ENCODE measurements around the gene CLEC16A.
A peak's percentile ranks its signal among the peaks of the same experiment; 100 is the strongest.

CLEC16A gene

DNA sequence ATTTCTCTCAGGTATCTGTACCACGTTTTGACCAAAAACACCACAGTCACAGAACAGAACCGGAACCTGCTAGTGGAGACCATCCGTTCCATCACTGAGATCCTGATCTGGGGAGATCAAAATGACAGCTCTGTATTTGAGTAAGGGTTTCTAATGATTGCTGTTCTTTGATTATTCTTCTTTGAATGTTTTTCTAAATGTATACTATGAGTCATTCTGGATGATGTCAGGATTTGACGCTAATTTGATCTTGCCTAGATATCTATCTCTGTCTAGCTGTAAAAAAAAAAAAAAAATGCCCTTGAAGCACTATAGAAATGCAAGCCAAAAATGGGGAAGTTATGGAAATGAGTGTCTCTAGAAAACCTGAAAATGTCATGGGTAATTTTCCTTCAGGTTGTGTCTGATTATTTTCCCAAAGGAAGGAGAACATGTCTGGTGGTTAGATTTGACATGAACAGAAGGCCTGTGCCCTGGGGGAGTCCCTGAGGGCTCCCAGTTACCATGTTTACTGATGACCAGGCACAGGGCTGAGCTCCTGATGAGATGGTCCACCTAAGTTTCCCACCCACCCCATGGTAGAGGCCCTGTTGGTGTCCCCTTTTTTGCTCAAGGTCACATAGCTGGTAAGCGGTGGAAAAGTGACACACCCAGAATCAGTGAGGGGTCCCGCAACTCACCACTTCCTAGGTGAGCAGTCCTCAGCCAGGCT lies 13.6 kb downstream of the CLEC16A start:
- H3K27me3 ChIP-seq (ENCODE audit: insufficient read depth, low read length, poor library complexity): no peaks in the 10 kb centered on the region
- no peaks in the 10 kb centered on the region for H3K36me3 ChIP-seq (ENCODE audit: control insufficient read depth, insufficient read depth, low read length)
- peaks cover 4% of the 10 kb centered on the region for H3K79me2 ChIP-seq (ENCODE audit: control insufficient read depth, insufficient read depth, low read length)
- no peak overlapping the region for H4K8ac ChIP-seq (ENCODE audit: low read depth, low read length)
- H2AK5ac ChIP-seq (ENCODE audit: low read length): no peak overlapping the region
- no peak overlapping the region for H3K56ac ChIP-seq (ENCODE audit: low read length)
- H3K4me1 ChIP-seq (ENCODE audit: control insufficient read depth, low read depth, low read length): no peaks in the 10 kb centered on the region
- WGBS (ENCODE audit: extremely low coverage, insufficient coverage, low lambda C conversion rate): no CpG with 5 or more reads among the region's 6 CpGs
- H3K79me1 ChIP-seq (ENCODE audit: low read length): peaks cover 11% of the 10 kb centered on the region
- no peak overlapping the region for H2BK5ac ChIP-seq (ENCODE audit: low read length)
- no peak overlapping the region for H3K4me2 ChIP-seq (ENCODE audit: low read length)
- H3K23ac ChIP-seq (ENCODE audit: low read length): no peak overlapping the region
- no peak overlapping the region for H2BK15ac ChIP-seq (replicated peaks; ENCODE audit: low read depth)
- H2BK120ac ChIP-seq (ENCODE audit: low read depth, low read length): no peak overlapping the region
- no peak overlapping the region for H4K5ac ChIP-seq (ENCODE audit: low read length)
- H3K9ac ChIP-seq (ENCODE audit: low read length): no peak overlapping the region
- H3K4ac ChIP-seq (ENCODE audit: low read depth, low read length): no peak overlapping the region
- DNase-seq: no peak
- H3K4me3 ChIP-seq (ENCODE audit: low read length): no peak overlapping the region
- H3K27ac ChIP-seq (ENCODE audit: low read depth, low read length): no peak overlapping the region
- H3K18ac ChIP-seq (ENCODE audit: low read length): no peak overlapping the region

DNA sequence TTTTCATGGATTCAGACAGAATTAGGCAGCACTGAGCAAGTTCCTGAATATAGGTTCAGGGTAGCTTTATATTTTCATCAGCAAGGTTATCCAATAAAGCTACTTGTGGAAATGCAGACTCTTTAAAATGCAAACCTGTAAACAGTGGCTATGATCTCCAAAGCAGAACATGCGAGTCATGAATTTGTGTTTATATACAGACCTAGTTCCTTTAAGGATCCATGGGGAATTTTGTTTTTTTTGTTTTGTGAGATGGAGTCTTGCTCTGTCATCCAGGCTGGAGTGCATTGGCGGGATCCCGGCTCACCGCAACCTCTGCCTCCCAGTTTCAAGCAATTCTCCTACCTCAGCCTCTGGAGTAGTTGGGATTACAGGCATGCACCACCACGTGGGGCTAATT lies 14.8 kb downstream of the CLEC16A start:
- Histone ChIP-seq H3K4me1 (ENCODE audit: control insufficient read depth, low read depth, low read length) (no peaks in the 10 kb centered on the region), H3K23ac (ENCODE audit: low read length) (no peak overlapping the region), H2AK5ac (ENCODE audit: low read length) (no peak overlapping the region), H3K36me3 (ENCODE audit: control insufficient read depth, insufficient read depth, low read length) (no peaks in the 10 kb centered on the region), H3K27ac (ENCODE audit: low read depth, low read length) (no peak overlapping the region), H2BK120ac (ENCODE audit: low read depth, low read length) (no peak overlapping the region), H3K4ac (ENCODE audit: low read depth, low read length) (no peak overlapping the region), H3K56ac (ENCODE audit: low read length) (no peak overlapping the region), H3K27me3 (ENCODE audit: insufficient read depth, low read length, poor library complexity) (no peaks in the 10 kb centered on the region), H3K9ac (ENCODE audit: low read length) (no peak overlapping the region), H4K5ac (ENCODE audit: low read length) (no peak overlapping the region), H2BK5ac (ENCODE audit: low read length) (no peak overlapping the region), H3K18ac (ENCODE audit: low read length) (no peak overlapping the region), H3K4me2 (ENCODE audit: low read length) (no peak overlapping the region), H3K4me3 (ENCODE audit: low read length) (no peak overlapping the region), H3K79me1 (ENCODE audit: low read length) (peaks cover 11% of the 10 kb centered on the region), H3K79me2 (ENCODE audit: control insufficient read depth, insufficient read depth, low read length) (peaks cover 4% of the 10 kb centered on the region), H4K8ac (ENCODE audit: low read depth, low read length) (no peak overlapping the region), H2BK15ac (replicated peaks; ENCODE audit: low read depth) (no peak overlapping the region)
- DNase-seq: no peak
- no CpG with 5 or more reads among the region's 5 CpGs for WGBS (ENCODE audit: extremely low coverage, insufficient coverage, low lambda C conversion rate)

DNA sequence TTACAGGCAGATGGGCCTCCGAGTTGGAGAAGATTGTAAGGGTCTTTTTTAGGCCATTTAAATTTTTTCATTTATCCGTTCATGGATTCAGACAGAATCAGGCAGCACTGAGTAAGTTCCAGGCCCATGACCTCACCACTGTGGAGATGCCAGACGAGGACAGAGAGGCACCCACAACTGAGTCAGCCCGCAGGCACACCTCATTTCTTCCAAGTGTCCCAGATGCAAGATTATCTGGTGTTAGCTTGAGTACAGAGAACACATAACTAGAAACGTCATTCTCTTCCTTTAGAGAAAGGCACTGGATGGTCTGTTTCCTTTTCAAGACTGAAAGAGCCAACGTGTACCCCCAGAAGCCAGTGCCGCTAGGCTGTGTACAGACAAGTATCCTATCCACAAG lies 16.9 kb downstream of the CLEC16A start:
- no peak overlapping the region for H3K56ac ChIP-seq (ENCODE audit: low read length)
- no peaks in the 10 kb centered on the region for H3K27me3 ChIP-seq (ENCODE audit: insufficient read depth, low read length, poor library complexity)
- DNase-seq: peak; percentile 38
- no peak overlapping the region for H3K4me2 ChIP-seq (ENCODE audit: low read length)
- H2BK120ac ChIP-seq (ENCODE audit: low read depth, low read length): no peak overlapping the region
- no peak overlapping the region for H2BK15ac ChIP-seq (replicated peaks; ENCODE audit: low read depth)
- H2BK5ac ChIP-seq (ENCODE audit: low read length): no peak overlapping the region
- H3K4ac ChIP-seq (ENCODE audit: low read depth, low read length): no peak overlapping the region
- no peak overlapping the region for H3K18ac ChIP-seq (ENCODE audit: low read length)
- no peak overlapping the region for H3K4me3 ChIP-seq (ENCODE audit: low read length)
- H2AK5ac ChIP-seq (ENCODE audit: low read length): no peak overlapping the region
- no peaks in the 10 kb centered on the region for H3K4me1 ChIP-seq (ENCODE audit: control insufficient read depth, low read depth, low read length)
- H3K79me1 ChIP-seq (ENCODE audit: low read length): peaks cover 3% of the 10 kb centered on the region
- H3K9ac ChIP-seq (ENCODE audit: low read length): no peak overlapping the region
- no CpG with 5 or more reads among the region's 7 CpGs for whole genome bisulfite sequencing (ENCODE audit: extremely low coverage, insufficient coverage, low lambda C conversion rate)
- H3K79me2 ChIP-seq (ENCODE audit: control insufficient read depth, insufficient read depth, low read length): no peaks in the 10 kb centered on the region
- no peaks in the 10 kb centered on the region for H3K36me3 ChIP-seq (ENCODE audit: control insufficient read depth, insufficient read depth, low read length)
- no peak overlapping the region for H3K23ac ChIP-seq (ENCODE audit: low read length)
- no peak overlapping the region for H3K27ac ChIP-seq (ENCODE audit: low read depth, low read length)
- no peak overlapping the region for H4K5ac ChIP-seq (ENCODE audit: low read length)
- H4K8ac ChIP-seq (ENCODE audit: low read depth, low read length): no peak overlapping the region

DNA sequence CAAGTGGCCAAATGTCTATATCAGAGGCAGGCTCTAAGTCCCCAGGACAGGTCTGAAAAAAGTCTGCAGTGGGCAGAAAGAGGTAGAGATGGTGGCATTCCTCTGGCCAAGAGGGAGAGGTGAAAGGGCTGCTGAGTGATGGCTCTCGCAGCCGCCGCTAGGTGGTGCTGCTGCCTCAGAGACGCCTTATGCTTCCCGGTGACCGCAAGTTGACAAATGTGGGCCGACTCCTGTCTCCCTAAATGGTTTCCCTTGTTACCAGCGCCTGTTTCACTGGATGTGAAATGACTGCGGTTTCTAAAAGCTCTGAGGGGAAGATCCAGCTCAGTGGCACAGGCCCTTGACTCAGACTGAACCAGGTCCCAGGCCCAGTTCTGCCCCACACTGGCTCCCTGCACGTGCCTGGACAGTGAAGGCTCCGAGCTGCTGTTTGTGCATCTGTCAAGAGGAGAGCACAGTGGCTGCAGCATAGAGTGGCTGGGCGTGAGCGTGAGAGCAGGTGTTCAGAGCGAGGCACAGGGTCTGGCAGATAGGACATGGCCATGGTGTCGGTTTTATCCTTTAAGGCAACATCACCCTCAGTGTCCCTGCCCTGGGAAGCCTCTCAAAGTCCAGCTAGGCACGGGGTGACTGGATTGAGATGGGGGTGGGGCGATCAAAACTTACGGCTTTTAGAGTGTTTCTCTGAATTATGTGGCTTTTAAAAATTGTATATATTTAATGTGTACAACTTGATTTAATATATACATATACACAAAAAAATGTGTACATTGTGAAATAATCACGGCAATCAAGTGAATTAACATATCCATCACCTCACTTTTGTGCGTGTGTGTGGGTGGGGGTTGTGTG lies 19.9 kb downstream of the CLEC16A start:
- no peak overlapping the region for H4K5ac ChIP-seq (ENCODE audit: low read length)
- H3K36me3 ChIP-seq (ENCODE audit: control insufficient read depth, insufficient read depth, low read length): no peaks in the 10 kb centered on the region
- no peak overlapping the region for H3K18ac ChIP-seq (ENCODE audit: low read length)
- peak overlapping the region; percentile 15 for H3K9ac ChIP-seq (ENCODE audit: low read length)
- no peak overlapping the region for H2BK120ac ChIP-seq (ENCODE audit: low read depth, low read length)
- no peak overlapping the region for H3K27ac ChIP-seq (ENCODE audit: low read depth, low read length)
- H3K23ac ChIP-seq (ENCODE audit: low read length): no peak overlapping the region
- no peak overlapping the region for H3K4ac ChIP-seq (ENCODE audit: low read depth, low read length)
- H3K27me3 ChIP-seq (ENCODE audit: insufficient read depth, low read length, poor library complexity): no peaks in the 10 kb centered on the region
- H3K4me2 ChIP-seq (ENCODE audit: low read length): no peak overlapping the region
- H3K56ac ChIP-seq (ENCODE audit: low read length): peak overlapping the region; percentile 44
- no peak overlapping the region for H2AK5ac ChIP-seq (ENCODE audit: low read length)
- no CpG with 5 or more reads among the region's 20 CpGs for WGBS (ENCODE audit: extremely low coverage, insufficient coverage, low lambda C conversion rate)
- H4K8ac ChIP-seq (ENCODE audit: low read depth, low read length): no peak overlapping the region
- H3K79me1 ChIP-seq (ENCODE audit: low read length): no peaks in the 10 kb centered on the region
- no peak overlapping the region for H2BK5ac ChIP-seq (ENCODE audit: low read length)
- H3K4me3 ChIP-seq (ENCODE audit: low read length): no peak overlapping the region
- no peaks in the 10 kb centered on the region for H3K4me1 ChIP-seq (ENCODE audit: control insufficient read depth, low read depth, low read length)
- peak; percentile 79 for DNase-seq
- H2BK15ac ChIP-seq (replicated peaks; ENCODE audit: low read depth): no peak overlapping the region
- H3K79me2 ChIP-seq (ENCODE audit: control insufficient read depth, insufficient read depth, low read length): no peaks in the 10 kb centered on the region

DNA sequence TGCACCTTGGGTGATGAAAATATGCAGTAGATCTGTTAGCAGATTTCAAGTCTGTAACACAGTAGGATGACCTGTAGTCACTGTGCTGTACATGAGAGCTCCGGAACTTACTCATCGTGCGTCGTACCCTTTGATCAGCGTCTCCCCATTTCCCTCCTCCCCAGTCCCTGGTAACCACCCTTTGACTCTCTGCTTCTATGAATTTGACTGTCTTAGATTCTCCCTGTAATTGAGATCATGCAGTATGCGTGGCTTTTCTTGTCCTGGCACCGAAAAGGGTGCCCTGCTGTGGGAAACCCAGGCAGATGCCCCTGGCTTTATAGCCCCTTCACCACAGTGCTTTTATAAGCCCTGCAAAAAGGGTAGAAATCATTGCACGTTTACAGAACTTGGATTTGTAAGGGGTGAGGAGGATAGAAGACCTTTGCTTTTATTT lies 20.5 kb downstream of the CLEC16A start:
- no peak for DNase-seq
- H3K27ac ChIP-seq (ENCODE audit: low read depth, low read length): no peak overlapping the region
- no peak overlapping the region for H4K5ac ChIP-seq (ENCODE audit: low read length)
- H4K8ac ChIP-seq (ENCODE audit: low read depth, low read length): no peak overlapping the region
- H2BK120ac ChIP-seq (ENCODE audit: low read depth, low read length): no peak overlapping the region
- no peaks in the 10 kb centered on the region for H3K36me3 ChIP-seq (ENCODE audit: control insufficient read depth, insufficient read depth, low read length)
- no peak overlapping the region for H3K4me2 ChIP-seq (ENCODE audit: low read length)
- H2BK15ac ChIP-seq (replicated peaks; ENCODE audit: low read depth): no peak overlapping the region
- WGBS (ENCODE audit: extremely low coverage, insufficient coverage, low lambda C conversion rate): no CpG with 5 or more reads among the region's 8 CpGs
- H3K4me3 ChIP-seq (ENCODE audit: low read length): no peak overlapping the region
- H3K4ac ChIP-seq (ENCODE audit: low read depth, low read length): no peak overlapping the region
- H3K79me2 ChIP-seq (ENCODE audit: control insufficient read depth, insufficient read depth, low read length): no peaks in the 10 kb centered on the region
- no peak overlapping the region for H3K18ac ChIP-seq (ENCODE audit: low read length)
- H3K4me1 ChIP-seq (ENCODE audit: control insufficient read depth, low read depth, low read length): no peaks in the 10 kb centered on the region
- no peak overlapping the region for H2BK5ac ChIP-seq (ENCODE audit: low read length)
- no peak overlapping the region for H3K9ac ChIP-seq (ENCODE audit: low read length)
- no peaks in the 10 kb centered on the region for H3K27me3 ChIP-seq (ENCODE audit: insufficient read depth, low read length, poor library complexity)
- no peak overlapping the region for H2AK5ac ChIP-seq (ENCODE audit: low read length)
- H3K23ac ChIP-seq (ENCODE audit: low read length): no peak overlapping the region
- H3K79me1 ChIP-seq (ENCODE audit: low read length): no peaks in the 10 kb centered on the region
- no peak overlapping the region for H3K56ac ChIP-seq (ENCODE audit: low read length)
